HG03558 (cell line): ENCODE data around the gene ARPP19.
A peak's percentile ranks its signal among the peaks of the same experiment; 100 is the strongest.
"Not testable (repeated sequence)": the region's sequence is repeated elsewhere in the genome, so short reads cannot be mapped to it uniquely, and the experiment has no call there.

Source experiments
- ATAC-seq: cut with Tn5 transposase; IDR thresholded peaks from one replicate; pipeline ENCODE4 v1.9.1; 2021; ENCODE audit warnings: moderate number of reproducible peaks; ENCODE audit not compliant: unreplicated experiment; ENCODE audit errors: extremely low read depth

The ARPP19 gene

DNA sequence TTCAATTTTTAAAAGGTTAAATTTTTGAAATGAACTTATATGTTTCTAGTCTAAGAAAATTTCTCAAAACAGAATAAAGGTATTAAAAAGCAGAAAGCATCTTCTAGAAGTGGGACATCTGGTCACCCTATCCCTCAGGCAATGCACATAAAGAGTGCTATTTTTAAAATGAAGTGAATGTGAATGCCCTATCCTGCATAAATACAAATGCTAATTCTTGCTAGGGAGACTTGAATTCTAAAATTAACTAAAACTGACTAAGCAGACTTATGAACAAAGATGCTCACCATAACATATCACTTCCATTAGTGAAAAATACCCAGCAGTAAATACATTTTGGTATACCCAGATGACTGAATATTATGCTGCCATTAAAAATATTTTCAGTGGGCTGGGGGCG lies 51.8 kb downstream of the ARPP19 start:
- no peak for ATAC-seq

DNA sequence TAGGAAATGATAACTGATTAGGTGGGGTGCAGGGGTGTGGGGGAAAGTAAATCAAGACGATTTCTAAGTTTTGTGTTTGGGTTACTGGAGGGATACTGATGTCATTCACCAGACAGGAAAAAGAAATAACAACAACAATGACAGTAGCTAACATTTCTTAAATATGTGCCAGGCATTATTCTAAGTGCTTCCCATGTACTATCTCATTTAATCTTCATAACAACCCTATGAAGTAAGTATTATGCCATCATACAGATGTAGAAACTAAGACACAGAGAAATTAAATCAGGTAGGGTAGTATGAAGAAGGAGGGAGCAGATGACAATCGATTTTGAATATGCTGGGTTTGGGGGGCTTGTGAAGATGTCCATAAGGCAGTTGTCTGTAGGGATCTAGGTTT lies 53.5 kb downstream of the ARPP19 start:
- ATAC-seq, result no peak

GRCh38 chr15:52514482-52514881 lies 54.3 kb downstream of the ARPP19 start:
- no peak for ATAC-seq

GRCh38 chr15:52512869-52513268 lies 56.0 kb downstream of the ARPP19 start:
- ATAC-seq, result not testable (repeated sequence)

DNA sequence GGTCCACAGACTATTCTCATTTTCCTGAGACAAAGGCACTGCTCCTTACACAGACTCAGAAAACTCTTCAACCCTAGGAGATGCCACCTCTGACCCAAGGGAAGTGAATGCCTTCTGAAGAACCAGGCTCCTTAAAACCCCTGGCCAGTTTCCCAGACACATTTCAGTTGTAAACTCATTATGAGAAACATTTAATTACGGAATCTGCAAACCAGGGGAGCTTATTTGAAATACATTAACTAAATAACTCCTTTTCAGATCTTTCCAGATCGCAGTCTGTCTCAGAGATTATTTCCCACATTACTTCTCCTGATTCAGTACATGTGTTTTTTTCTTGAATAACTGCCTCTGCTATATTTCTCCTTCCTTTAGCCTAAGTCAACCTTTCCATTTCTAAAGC lies 57.7 kb downstream of the ARPP19 start:
- ATAC-seq, result no peak

- ATAC-seq, result no peak
Measured at GRCh38 chr15:52509500-52510245, 59.2 kb downstream of the ARPP19 start.

- ATAC-seq, result no peak
Measured at GRCh38 chr15:52506549-52506948, 62.3 kb downstream of the ARPP19 start.

- ATAC-seq, result no peak
Measured at GRCh38 chr15:52505151-52505550, 63.7 kb downstream of the ARPP19 start.

- peak; percentile 47 for ATAC-seq
Measured at GRCh38 chr15:52503788-52504496, 64.9 kb downstream of the ARPP19 start.

DNA sequence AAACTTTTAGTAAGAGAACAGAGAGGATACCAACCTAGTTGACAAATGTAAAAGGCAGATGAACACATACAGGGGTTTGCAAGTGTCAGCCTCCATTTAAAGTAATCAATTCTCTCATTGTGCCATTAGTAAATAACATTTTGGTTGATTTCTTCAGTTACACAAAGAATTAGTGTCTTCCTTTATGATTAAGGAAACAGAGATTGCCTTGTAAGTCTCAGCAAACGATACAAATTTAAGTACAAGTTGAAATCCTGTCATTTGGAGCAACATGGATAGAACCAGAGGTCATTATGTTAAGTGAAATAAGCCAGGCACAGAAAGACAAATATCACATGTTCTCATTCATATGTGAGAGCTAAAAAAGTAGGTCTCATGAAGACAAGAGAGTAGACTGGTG lies 66.2 kb downstream of the ARPP19 start:
- ATAC-seq, result no peak

DNA sequence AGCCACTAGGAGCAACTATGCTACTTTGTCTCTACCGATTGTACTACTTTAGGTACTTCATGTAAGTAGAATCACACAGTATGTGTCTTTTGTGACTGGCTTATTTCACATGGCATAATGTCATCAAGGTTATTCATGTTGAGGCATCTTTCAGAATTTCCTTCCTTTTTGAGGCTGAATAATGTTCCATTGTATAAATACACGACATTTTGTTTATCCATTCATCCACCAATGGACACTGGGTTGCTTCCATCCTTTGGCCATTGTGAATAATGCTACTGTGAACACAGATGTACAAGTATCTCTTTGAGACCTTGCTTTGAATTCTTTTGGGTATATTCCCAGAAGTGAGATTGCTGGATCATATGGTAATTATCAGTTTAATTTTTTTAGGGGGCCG lies 69.3 kb downstream of the ARPP19 start:
- ATAC-seq, result no peak

DNA sequence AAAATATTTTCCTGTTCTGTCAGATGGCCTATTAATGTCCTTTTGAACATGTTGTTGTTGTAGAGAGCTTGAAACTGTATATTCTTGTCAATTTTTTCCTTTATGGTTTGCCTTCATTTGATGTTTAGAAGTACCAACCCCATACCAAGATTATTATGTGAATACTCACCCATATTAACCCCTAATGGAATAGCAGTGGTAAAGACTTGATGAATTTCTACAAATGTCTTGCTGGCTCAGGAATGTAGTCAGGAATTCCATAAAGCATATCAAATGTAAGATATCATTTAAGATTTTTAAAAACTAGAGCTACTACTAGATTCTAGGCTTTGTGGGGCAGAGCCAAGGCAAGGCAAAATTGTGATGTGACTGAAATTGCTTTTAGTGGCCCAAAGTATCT lies 70.1 kb downstream of the ARPP19 start:
- no peak for ATAC-seq
